HS-27A (cell line): Measurements from ENCODE around the gene CYP27B1.

Experiments used
- DNase-seq: peaks from one replicate; pipeline ENCODE4 v3.0.0-alpha.2; 2012; ENCODE audit warnings: low read depth, missing footprints

CYP27B1 gene

GRCh38 chr12:57750561-57751431, 16.1 kb downstream of the CYP27B1 start:
- no peak for DNase-seq

DNA sequence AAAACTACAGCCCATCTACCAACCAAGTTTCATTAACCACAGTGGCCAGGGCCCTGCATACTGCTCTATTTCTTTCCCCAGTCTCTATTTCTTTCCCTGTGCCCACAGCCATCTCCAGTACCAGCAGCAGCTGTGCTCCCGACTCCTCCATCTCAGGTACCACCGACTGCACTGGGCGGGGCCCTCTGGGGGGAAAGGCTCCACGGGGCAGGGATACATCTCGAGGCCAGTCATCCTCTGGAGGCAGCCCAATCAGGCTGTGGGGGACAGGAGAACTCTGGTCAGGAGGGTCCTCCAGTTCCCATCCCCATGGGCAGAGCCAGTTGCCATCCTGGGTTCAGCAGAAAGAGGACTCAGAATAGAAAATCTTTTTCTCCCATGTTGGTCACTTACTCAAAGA, 17.8 kb downstream of the CYP27B1 start:
- DNase-seq: no peak

DNA sequence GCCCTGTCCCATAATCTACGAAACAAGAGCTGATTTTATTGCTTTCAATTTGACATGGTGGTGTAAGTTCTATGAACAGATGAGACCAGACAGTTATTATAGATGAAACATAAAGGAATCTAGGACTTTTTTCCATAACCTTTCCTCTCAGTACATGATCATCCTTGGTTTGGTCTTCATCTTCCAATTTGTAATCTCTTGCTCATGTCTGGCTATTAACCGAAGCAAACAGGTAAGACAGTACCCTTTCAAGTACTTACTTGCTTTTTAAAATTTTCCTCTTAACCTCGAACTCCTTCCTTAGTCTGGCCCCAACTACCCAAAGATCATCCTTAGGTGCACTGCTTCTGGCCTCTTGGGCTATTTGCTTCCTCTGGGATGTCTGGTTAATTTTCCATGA, 20.9 kb downstream of the CYP27B1 start:
- no peak for DNase-seq

DNA sequence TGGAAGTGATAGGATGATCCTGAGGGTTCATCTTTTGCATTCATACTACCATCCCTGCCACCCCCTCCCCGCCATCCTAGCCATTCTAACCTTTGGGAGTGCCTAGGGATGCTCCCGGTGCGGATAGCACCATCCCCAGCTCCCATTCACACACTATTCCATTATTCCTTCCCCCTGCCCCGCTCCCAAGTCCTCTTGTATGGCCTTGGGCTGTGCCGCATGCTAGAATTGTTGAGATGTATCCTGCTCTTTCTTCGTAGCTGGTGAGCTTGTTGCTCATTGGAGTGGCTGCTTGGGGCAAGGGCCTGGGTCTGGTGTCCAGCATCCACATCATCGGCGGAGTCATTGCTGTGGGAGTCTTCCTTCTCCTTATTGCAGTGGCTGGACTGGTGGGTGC, 21.4 kb downstream of the CYP27B1 start:
- DNase-seq: no peak

DNA sequence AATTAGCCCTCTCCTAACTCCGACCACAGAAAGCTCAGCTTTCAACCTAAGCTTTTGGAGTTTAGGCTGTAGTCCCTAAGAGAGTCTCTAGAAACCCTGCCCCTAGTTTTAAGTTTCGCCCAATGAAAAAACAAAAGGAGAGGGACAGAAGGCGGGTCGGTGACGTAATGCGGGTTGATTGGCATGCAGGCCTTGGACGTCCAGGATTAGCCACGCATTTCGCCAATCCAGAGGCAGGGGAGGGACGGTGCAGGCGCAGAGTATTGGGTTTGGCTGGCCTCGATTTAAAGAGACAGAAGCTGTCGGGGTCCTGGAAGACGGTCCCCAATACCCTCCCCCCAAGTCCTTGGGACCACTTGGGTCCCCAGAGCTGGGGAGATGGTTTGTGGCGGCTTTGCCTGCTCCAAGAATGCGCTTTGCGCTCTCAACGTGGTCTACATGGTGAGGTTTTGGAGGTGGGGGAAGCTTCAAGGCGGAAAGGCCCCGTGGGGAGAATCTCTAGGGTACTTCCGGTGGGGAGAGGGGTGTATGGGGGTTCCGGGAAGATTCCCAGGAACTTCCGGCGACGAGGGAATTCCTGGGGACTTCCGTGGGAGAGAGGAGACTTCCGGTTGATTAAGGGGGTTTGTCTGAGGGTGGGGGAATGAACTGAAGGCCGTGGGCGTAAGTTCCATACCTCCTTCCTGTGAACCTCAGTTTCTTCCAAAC, 21.9 kb downstream of the CYP27B1 start, which contains the start of gene TSPAN31:
TSPAN31 (plus strand) TSS at position 263 of the 708 bp plus-strand sequence; CDS start at position 379, 116 bp downstream.
- DNase-seq: peak; percentile 97

GRCh38 chr12:57744194-57744776, 22.6 kb downstream of the CYP27B1 start:
- DNase-seq: peak; percentile 54

DNA sequence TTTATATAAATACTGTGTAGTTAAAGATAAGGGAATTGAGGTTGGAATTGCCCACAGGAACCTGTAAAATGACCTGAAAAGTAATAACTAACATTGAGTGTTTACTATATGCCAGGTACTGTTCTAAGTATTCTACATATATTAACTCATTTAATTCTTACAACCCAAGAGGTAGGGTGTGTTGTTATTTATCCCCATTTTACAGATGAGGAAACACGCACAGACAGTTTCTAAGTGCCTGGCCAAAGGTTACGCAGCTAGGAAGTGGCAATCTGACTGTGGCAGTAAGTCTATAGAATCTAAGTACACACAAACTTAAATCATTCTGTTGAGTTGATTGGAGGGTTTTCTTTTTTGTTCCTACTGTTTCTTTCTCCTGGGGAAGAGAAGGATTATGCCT, 23.1 kb downstream of the CYP27B1 start:
- DNase-seq: no peak

DNA sequence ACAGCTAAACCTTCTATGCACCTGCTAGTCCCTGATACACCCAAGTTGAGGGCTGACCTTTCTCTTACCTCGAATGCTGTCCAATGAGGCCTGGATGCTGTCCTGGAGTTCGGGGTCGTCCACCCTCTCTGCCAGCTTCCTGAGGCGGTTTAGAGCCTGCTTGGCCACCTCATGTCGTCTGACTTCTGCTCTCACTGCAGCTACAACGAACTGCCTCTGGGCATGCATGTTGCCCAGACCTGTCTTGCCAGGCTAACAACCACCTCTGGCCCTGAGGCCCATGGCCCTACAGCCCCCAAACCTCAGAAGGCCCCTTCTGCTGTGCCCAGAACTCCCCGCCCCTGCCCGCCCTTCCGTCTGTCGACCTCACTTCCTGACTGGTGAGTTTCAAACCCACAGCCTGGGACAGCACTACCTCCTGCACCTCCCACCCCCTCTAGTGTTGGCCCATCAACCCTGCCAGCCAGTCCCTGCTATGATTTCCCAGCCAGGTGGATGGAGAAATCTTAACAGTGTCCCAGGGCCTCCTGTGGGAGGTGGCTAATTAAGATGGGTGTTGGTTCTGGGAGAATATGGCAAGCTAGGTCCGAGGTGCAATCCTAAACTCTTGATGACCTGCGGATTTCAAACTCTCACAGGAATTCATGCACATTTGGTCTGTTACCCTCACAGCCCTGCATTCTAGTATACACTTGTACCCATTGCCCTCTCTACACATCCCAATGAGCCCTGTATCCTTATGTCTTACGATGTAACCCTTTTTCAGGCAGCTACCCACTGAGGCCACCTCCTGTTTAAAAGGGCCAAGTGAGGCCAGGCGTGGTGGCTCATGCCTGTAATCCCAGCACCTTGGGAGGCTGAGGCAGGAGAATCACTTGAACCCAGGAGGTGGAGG, 24.8 kb downstream of the CYP27B1 start:
- no peak for DNase-seq

DNA sequence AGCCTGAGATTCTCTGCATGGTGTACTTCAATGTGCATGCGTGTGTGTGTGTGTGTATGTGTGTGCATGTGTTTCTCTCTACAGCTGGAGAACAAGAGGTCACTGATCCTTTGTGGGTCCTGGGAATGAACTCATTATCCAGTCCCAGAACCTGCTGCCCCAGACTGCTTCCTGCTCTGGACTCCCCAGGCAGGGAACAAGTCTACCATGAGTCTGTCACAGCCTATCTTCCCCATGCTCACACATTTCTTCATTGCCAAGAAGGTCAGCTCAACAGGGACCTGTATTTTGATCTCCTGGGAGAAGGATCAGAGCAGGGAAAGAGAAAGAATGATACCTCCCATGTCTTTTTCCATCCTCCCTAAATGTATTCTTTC, 25.5 kb downstream of the CYP27B1 start:
- DNase-seq: no peak

DNA sequence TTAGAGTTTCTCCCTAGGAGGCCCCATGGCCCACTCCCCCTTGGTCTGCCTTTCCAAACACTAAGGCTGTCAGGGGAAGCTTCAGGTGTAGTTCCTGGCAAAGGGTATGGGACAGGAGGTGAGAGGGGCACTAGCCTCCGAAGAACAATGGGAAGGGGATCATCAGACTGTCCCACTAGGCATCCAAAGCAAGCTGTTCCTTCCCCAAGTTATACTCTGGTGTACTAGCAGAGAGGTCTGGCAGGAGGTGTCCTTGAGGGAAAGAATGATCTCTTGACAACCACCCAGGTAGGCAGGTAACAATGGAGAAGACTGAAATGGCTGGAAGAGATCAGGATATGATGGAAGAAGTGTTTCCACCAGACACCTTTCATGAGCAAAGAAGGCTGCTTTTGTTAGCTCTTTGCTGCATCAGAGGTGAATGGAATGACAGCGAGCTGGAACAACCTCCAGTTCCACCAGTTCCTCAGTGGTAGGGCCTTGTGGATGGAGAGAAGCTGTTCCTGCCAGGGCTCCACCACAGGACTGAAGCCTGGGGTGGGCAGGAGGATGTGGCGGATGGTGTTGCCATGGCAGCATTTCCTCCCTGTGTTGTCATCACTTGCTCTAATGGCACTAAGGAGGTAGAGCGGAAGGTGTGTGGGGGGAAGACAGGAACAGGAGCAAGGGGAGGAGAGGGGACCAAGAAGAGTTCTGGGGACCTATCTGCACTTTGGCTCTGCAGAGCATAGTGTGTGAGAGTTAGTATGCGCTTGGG, 26.0 kb downstream of the CYP27B1 start:
- DNase-seq: no peak

- DNase-seq: no peak
Measured at GRCh38 chr12:57739914-57740538, 26.9 kb downstream of the CYP27B1 start.

GRCh38 chr12:57739387-57739786, 27.5 kb downstream of the CYP27B1 start:
- no peak for DNase-seq

DNA sequence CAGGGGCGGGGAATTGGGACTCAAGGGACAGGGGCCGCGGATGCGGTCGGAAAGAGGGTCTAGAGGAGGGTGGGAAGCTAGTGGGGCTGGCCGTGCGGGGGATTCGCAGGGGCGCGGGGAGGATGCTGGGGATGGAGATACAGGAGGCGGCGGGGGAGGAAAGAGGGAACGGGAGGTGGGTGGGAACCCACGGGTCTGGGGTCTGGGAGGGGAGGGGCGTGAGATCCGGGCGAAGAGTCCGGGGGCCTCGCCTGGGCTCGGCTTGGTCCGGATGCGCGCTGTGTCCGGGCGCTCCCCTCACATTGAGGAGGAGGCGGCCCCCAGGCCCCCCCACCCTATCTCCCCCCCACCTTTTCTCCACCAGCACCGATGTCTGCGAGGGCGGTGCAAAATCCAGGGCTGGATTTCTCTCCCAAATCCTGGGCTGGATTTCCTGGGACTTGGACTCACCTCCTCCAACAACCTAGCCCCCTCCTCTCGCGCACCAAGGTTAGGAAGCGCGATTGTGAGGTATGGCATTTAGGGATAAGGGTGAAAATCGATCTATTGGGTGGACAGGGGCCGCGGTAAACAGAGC, 28.1 kb downstream of the CYP27B1 start, which contains the start of gene AGAP2:
AGAP2 (minus strand) TSS at position 82 of the 577 bp plus-strand sequence. CDS start 496 bp downstream, outside the sequence.
- DNase-seq: no peak

DNA sequence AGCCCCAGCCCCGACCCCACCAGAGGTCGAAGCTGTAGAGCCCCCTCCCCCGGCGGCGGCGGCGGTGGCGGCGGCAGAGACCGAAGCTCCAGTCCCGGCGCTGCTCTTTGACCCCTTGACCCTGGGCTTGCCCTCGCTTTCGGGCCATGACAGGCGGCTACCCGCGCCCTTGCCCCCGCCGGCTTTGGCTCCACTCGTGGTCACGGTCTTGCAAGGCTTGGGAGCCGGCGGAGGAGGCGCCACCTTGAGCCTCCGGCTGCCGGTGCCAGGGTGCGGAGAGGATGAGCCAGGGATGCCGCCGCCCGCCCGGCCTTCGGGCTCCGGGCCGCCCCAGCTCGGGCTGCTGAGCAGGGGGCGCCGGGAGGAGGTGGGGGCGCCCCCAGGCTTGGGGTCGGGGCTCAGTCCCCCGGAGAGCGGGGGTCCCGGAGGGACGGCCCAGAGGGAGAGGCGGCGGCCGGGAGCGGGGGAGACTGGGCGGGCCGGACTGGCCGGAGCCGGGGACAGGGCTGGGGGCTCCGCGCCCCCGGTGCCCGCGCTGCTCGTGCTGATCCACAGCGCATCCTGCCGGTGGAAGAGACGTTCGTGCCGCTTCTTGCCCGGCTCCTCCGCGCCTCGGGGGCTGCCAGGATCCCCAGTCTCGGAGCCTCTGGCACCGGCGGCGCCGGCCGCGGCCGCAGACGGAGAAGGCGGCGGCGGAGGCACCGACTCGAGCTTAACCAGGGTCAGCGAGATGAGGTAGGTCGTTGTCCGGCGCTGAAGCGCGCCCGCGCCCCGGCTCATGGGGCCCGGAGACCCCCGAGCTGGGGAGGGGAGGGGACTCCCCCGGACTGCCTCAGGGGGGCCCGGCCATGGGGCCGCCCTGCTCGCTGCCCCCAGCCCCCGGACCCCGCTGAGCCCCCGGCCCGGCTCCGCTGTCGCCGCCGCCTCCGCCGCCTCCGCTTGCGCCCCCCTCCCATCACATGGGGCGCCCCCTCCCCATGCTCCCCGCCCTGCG, 29.1 kb downstream of the CYP27B1 start:
- no peak for DNase-seq

DNA sequence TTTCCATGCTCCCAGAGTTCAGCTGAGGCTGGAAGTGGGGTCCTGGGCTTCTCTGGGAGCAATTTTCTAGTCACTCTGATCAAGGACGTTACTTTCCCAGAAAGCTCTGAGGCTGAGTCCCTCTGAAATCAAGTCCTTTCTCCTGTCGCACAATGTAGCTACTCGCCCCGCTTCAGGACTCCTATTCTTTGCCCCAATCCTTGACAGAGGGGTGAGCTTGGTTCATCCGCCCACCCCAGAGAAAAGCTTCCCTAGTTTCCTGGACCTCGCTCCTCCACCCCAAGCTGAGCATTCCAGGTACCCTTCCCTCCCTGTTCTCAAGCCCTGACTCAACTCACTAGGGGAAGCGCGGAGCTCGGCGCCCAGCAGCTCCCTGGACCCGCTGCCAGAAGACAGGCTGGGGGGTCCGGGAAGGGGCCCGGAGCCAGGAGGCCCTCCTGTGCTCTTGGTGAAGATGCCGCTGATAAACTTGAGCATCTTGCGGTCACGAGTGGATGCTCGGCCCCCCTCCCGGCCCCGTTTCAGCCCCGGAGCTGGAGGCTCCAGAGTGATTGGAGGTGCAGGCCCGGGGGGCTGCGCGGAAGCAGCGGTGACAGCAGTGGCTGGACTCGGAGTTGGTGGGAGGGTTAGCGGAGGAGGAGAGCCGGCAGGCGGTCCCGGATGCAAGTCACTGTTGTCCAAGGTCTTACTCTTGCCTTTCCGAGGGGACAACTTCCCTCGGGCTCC, 30.0 kb downstream of the CYP27B1 start:
- DNase-seq: no peak

DNA sequence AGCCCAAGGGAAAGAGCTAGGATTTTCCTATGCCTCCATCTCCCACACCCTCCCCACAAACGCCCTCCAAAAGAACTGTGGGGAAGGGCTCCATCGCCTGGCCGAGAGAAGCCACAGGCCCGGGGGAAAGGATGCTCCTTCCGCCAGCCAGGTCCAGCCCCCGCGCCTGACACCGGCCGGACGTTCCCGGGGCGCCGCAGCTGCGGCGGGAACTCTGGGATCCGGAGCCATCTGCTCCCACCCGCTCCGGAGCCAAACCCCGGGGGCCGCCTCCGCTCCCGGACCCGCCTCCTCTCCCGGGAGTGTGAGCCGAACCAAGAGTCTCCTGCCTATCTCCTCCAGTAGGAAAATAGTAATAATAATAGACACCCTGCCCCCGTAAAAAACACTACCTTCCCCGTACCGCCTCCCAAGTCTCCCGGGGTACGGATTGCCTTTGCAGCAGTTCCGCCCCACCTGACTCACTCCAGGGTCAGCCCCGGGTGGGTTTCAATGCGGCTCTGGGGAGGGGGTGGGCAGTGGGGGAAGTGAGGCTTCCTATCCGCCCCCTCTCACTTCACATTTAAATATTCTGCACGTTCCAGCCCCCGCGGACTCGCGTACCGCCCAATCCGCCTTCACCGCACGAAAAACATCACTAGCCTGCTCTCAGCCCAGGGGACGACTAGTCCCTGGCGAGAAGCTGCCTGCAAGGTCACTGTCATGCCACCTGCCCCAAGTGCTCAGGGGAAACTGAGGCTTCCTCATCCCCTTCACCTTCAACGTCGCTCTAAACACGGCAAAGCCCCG, 30.7 kb downstream of the CYP27B1 start:
- no peak for DNase-seq

GRCh38 chr12:57735198-57735855, 31.6 kb downstream of the CYP27B1 start:
- no peak for DNase-seq
